Frontal cortex (tissue), 4 donors: Measurements from ENCODE around the gene PIM1. TPM values are rescaled to one million over a fixed set of nuclear protein-coding genes. Genes with fewer than 3 reads are reported as not detected.

Experiments used
- DNase-seq, 2 donors: peaks; one replicate each; pipeline ENCODE4 v3.0.0; 2012; ENCODE audit warnings: low spot score in 2 of 2
- FAIRE-seq: peaks from 2 replicates; lab custom pipeline; 2012; peaks lifted over from hg19 to GRCh38; lab: Jason Lieb, UNC
- total RNA-seq: library from RNA; depleted of rRNA; stranded (reverse); fragments of >200 nt; gene quantifications from one replicate; pipeline ENCODE4 v1.2.3, GENCODE V29; 2014
- donor health status: control.
- donor health status: control.
- donor health status: control.

Gene PIM1
- total RNA-seq, 1 donor from 2014 or later: 20.4 TPM

DNA sequence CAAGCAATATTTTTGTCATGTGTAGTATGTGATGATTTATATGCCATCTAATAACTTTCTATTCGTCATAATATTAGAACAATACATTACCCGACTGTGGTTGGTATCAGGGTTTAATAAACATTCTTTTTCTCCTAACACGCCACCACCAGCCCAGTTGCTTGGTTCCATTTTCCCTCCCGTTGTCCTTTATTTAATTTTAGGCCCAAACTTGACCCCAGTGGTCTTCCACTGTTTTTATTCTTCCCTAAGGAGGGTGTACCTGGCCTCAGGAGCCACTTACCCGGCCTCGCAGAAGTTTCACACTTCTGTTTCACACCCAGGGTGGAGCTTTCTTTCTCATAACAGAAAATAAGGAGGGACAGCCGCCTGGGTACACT lies 33.1 kb upstream of the PIM1 start:
- DNase-seq (no peak), FAIRE-seq (no peak)

DNA sequence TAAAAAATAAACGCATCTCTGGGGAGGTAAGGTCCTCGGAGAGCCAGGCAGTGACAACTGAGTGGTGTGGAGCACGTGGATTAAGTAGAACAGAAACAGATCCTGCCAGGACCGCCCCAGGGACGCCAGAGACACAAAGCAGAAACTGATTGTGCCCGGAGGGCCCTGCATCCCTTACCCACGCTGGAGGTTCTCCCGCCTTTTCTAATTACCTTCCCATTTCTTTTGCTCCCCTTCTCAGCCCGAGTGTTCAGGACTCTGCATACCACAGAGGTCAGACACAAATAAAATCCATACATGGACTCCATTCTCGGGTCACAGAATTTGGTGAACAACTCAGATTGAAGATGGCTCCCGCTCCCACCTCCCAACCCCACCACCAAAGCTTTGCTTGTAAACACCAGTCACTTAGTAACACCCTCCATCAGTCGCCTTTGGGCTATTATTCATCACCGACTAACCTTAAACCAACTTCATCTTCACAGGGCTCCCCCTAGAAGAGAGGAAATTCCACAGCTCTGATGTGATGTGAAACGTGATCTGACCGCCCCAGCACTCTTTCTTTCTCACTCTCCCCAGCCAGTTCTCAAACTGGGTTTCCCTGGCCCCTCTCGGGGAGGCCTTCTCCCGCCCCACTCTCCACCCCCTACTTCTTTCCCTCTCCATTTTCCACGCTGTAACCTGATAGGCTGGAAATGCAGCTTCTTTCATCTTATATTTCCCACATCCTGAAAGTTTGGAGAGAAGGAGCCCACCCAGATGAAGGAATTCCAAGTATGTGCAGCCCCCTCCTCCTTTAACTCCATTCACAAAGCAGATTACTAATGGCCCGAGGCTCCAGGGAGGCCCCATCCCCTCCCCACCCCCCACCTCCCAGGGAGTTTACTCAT lies 32.5 kb upstream of the PIM1 start:
- FAIRE-seq (no peak), DNase-seq (no peak)

DNA sequence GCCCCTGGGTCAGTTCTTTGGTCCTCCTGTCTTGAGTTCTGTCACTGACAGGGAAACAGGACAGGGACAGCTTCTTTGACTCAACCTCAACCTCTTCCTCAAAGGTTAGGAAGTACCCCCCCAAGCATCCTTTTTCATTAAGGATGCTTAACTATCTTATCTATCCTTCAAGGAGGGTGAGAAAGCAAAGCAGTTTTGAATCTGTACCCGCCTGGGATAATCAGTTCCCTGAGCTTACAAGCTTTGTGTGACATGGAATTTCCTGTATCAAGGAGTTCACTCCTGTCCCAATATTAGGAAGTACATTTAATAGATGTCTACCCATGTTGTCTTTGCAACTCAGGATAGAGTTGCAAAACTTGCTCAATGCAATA lies 31.1 kb upstream of the PIM1 start:
- DNase-seq (no peak), FAIRE-seq (no peak)

DNA sequence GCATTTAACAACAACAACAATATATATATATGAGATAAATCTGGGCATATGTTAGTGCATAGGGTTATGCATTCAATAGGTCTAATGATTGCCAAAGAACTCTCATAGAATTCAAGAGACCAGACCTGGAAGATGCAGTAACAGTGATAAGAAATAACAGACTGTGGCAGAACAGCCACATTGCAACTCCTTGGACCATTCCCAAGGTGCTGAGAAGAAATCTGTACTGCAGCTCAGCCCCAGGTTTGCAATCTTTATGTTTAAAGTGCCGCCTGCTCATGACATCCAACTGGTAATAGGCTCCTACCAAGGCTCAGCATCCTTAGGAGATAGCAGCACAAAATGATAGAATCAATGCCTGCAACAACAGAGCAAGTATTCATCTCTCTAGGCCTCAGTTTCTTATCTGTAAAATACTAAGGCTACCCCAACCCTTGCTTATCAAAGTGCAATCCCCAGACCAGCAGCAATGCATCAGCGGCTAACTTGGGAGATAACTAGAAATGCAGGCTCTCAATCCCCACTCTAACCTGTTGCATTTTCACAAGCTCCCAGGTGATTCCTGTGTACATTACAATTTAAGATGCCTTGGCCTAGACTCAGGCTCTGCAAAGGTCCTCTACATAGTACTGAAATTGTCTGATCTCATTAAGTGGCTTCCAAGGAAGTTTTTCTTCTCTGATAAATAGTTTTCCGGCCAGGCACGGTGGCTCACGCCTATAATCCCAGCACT lies 30.6 kb upstream of the PIM1 start:
- FAIRE-seq (no peak), DNase-seq (no peak)

DNA sequence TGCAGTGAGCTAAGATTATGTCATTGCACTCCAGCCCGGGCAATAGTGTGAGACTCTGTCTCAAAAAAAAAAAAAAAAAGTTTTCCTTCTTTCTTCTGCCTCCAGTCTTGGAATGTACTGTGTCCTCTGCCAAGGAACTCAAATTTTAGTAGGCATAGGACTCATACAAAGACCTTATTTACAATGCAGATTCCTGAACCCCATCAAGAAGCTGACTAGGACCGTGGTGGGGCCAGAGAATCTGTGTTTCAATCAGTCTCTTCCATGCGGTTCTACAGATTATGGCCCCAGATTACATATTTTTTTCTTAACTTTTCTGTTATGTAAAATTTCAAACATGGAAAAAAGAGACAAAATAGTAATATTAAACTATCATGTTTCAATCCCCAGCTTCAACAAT lies 29.8 kb upstream of the PIM1 start:
- FAIRE-seq (no peak), DNase-seq (no peak)

DNA sequence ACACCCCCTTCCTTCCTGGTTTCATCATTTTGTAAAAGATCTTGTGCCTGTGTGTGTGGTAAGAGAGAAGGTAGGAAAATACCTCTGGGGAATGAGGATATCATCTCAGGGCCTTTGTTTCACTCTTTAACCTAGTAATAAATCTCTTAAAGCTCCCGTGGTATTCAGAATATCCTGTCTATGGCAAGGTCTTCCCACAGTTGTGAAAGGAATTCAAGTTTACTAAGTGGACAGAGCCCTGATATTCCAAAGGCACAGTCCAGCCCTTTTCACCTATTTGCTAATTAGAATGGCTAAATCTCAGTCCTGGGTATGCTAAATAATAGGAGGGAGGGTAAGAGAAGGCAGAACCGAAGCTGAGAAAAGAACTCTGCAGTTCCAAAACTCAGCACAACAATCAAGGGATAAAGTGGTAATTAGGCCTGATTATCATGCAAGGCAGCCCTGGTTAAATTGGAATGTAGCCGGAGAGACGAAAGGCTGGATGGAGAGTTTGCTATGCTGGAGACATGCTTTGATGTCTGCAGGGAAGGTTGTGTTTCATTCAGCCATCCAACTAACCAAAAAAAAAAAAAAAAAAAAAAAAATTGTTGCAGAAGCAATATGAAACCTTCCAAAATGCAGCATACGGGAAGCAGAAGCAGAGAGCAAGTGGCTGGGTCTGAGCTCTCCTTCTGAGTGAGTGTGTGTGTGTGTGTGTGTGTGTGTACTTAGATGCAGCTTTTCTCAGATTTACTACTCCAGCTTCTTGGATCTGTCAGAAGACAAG lies 28.5 kb upstream of the PIM1 start:
- no peak for DNase-seq

DNA sequence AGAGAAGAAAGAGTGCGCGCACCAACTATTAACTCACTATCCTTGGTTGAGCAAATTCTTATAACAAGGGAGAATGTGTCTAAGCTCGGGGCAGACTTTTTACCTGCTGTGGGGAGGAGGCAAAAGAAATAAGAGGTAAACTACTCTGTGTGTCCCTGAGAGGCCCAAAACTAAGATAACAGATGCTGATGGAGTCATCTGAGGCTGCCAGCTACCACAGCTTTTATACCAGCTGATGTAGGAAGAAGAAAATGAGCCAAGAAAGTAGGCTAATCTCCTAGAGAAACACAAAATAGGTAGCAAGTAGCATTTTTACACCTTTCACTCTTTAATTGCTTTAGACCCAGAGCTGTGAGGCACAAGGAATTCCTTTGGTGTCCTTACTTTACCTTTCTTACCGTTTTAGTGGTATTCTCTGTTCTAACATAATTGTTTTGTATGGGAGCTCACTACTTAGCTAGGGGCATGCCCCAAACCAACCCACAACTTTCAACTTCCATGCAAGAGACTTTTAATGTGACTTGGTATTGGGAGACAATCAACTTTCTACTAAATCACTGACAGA lies 27.8 kb upstream of the PIM1 start:
- DNase-seq: no peak

More for the DNA sequence above, 28.5 kb upstream of the PIM1 start:
- FAIRE-seq: no peak

DNA sequence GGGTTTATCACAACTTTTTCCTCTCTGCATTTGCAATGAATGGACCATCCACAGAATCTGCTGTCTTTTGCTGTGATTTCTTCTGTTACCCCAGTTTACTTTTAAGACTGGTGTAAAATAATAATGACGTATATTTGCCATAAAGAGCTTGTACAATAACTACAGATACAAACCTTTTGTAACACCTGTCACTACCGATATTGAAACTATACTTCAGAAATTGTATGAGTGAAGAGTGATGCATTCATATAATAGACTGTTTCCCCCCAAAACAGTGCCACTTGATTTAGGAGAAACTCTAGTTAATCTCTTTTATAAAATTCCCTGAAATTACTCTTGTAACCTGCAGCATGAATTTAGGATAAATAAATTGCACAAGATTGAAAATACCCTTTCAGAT lies 26.4 kb upstream of the PIM1 start:
- FAIRE-seq (no peak), DNase-seq (no peak)

More for the DNA sequence above, 27.8 kb upstream of the PIM1 start:
- no peak for FAIRE-seq

DNA sequence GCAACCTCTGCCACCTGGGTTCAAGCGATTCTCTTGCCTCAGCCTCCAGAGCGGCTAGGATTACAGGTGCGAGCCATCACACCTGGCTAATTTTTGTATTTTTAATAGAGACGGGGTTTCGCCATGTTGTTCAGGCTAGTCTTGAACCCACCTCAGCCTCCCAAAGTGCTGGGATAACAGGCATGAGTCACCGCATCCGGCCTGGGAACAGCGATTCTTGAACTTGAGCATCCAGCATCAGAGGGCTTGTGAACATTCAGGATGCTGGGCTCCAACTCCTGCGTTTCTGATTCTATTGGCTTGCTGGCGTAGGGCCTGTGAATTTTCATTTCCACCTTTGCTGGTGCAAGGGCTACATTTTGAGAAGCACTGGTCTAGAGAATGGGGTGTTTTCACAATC lies 24.5 kb upstream of the PIM1 start:
- no peak for FAIRE-seq
- DNase-seq: no peak

DNA sequence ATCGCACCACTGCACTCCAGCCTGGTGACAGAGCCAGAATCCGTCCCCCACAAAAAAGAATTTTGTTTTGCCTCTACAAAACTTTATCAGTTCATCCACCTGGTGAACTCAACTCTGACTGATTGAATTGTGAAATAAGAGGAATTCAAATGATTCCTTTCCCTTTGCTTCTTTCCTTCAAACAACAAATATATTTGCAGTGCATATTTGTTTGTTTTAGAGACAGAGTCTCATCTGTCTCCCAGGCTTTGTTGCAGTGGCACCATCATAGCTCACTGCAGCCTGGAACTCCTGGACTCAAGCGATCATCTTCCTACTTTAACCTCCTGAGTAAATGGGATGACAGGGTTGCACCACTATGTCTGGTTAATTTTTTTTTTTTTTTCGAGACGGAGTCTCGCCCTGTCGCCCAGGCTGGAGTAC lies 23.2 kb upstream of the PIM1 start:
- FAIRE-seq: no peak

DNA sequence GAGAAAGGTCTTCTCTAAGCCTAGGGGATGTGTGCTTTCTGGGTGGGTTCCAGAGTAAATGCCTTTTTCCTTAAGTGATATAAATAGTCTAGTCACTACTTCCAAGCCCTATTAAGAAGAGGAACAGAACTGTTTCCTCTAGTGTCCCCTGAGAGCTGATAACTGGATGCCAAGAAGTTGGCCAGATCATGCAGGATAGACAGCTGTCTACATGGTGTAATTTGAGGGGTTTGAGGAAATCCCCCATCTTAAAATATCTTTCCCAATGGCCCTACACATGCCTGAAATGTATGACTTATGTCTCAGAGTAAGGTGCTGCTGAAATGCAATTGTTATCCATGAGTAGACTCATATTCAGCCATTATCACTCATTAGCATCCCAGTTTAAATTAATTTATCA lies 20.2 kb upstream of the PIM1 start:
- no peak for FAIRE-seq
- DNase-seq: no peak

More for the DNA sequence above, 23.2 kb upstream of the PIM1 start:
- no peak for DNase-seq

DNA sequence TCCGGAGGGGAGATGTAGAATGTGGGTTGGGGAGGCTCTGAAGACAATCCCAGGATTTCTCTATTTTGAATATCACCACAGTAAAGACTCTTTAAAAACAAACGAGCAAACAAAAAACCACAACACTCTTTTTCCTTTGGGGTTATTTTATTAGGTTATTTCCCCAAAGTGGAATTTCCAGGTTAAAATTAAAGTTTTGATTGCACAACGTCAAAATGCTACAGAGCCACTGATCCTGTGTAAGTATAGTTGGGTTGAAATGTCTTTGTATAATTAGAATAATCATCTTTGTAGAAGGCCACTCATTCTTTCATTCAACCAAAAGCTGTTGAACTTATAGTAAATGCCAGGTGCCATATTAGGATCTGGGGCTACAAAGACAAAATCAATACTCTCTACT lies 19.6 kb upstream of the PIM1 start:
- DNase-seq: no peak

DNA sequence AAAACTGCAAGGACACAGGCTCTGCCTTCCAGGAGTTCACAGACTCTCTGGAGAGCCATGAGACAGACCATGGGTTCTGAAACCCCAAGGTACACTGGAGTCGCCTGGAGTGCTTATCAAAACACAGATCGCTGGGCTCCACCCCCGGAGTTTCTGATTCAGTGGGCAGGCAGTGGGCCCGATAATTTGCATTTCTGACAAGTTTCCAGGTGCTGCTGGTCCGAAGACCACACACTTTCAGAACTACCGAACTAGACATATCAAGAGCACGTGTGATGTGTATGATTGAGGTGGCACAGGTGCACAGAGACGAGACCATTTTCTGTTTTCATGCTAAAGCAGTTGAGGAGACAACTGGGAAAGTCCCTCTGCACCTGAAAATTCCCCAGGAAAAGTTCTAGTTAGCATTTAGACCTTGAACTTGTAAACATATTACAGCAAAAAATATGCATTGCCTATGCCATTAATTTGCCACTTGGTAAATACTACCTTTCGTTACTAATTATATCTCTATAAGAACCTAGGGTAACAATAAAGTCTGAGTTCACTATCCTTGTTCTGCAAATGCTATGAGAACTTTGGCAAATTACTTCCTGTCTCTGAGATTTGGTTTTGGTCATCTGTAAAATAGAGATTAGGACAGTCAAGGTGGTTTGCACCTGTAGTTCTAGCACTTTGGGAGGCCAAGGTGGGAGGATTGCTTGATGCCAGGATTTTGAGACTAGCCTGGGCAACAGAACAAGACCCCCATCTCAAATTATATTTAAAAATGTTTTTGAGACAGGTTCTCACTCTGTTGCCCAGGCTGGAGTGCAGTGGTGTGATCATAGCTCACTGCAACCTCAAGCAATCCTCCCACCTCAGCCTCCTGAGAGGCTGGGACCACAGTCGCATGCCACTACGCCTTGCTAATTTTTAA lies 14.3 kb upstream of the PIM1 start:
- no peak for DNase-seq
- no peak for FAIRE-seq

More for the DNA sequence above, 19.6 kb upstream of the PIM1 start:
- FAIRE-seq: no peak

DNA sequence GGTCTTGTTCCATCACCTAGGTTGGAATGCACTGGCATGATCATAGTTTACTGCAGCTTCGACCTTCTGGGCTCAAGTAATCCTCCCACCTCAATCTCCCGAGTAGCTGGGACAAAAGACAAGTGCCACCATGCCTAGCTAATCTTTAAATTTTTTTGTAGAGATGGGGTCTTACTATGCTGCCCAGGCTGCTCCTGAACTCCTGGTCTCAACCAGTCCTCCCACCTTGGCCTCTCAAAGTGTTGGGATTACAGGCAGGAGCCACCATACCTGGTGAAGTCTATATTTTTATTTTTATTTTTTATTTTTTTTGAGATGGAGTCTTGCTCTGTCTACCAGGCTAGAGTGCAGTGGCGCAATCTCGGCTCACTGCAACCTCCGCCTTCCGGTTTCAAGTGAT lies 11.4 kb upstream of the PIM1 start:
- FAIRE-seq (no peak), DNase-seq (no peak)

DNA sequence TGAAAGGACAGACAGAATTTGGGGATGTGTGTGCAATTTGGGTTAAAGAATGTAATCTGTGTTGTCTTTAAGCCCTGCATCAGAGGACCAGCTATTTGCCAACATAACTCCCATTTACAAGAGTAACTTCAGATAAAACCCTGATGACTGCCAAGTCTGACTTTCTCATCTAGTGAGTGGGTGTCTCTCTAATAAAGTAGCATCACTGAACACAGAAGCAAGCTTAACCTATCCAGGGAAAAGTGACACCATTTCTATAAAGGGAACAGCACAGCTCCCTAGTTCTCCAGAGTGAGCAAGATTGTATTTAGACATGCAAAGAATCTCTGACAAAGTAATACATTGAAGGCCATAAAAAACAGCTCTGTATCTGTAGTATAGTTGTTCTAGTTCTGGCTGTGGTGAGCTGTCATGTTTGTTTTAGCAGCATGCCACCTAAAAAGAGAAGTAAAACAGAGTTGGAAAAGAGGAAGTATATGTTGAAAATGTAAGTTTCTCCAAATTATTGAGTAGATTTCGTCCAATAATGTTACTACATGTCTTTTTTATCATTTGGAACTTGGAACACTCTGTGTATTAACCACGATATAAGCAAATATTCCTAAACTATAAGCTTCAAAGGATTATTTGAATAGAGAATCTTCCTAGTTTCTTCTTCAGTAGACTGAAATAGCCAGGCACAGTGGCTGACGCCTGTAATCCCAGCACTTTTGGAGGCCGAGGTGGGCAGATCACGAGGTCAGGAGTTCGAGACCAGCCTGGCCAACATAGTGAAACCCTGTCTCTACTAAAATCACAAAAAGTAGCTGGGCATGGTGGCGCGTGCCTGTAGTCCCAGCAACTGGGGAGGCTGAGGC lies 8.8 kb upstream of the PIM1 start:
- DNase-seq (no peak), FAIRE-seq (no peak)

DNA sequence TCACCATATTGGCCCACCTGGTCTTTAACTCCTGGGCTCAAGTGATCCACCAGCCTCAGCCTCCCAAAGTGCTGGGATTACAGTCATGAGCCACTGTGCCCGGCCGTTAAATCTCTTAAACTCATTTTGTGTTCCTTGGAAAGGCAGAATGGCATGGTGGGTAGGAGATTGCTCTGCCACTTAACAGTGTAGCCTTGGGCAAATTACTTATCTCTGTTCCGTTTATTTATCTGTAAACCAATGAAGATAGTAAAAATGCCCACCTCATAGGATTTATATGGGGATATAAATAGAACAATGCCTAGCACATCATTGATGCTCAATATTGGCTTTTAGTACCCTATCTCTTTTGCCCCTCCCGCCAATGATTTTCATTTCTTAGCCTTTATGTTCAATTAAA lies 7.2 kb upstream of the PIM1 start:
- DNase-seq (no peak), FAIRE-seq (no peak)

DNA sequence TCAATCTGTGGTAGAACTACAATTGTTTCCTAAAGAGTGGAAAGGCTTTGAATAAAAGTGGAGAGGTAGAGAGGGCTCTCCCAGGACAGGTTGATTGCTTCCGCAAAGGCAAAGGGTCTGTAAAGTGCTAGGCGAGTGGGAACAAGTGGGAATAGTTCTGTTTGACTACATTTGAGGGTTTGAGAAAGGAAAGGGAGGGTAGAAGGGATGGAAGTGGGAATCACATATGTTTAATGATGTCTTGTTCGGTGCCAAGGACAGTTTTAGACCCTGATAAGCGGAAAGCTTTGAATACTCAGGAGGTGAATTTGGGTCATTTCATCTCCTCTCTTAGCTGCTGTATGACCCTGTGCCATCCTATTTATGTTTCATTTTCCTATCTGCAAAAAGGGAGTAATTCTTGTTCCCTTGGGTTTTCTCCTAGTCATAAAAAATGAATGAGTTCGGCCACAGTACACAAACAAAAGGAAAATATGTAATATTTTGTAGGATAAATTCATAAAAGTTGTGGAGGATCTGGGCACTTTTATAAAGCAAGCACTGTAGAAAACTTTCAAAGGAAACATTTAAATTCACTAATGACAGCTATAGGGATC lies 1.7 kb upstream of the PIM1 start:
- DNase-seq (no peak), FAIRE-seq (no peak)
